NB4 (cell line): Measurements from ENCODE around the gene NKD1.

Experiments
- CTCF ChIP-seq: IDR thresholded peaks from one replicate; pipeline ENCODE4 v1.5.1; 2012; ENCODE audit warnings: low read depth, low read length
- MAX ChIP-seq: IDR thresholded peaks from 2 replicates; pipeline ENCODE4 v1.6.1; 2011; ENCODE audit warnings: low read depth, low read length
- MYC ChIP-seq: IDR thresholded peaks from 2 replicates; pipeline ENCODE4 v1.6.1; 2011; ENCODE audit warnings: low read depth, low read length
- POLR2A ChIP-seq: IDR thresholded peaks from 2 replicates; pipeline ENCODE4 v1.6.1; 2011; ENCODE audit warnings: mild to moderate bottlenecking; ENCODE audit not compliant: insufficient read length; ENCODE audit errors: extremely low read depth

GRCh38 chr16:50562657-50563056 lies 14.5 kb downstream of the NKD1 start:
- TF ChIP-seq CTCF (no peak), MYC (no peak), MAX (no peak), POLR2A (no peak)
